H4 (cell line): Measurements from ENCODE around the gene TSPAN15. TPM values are rescaled to one million over a fixed set of nuclear protein-coding genes. Genes with fewer than 3 reads are reported as not detected.

Source experiments
- DNase-seq: peaks from one replicate; pipeline ENCODE4 v3.0.0-alpha.2; 2015; ENCODE audit warnings: low spot score
- total RNA-seq: library from RNA; depleted of rRNA; stranded (reverse); fragments of >200 nt; shearing (Covaris generic); gene quantifications from 2 replicates; pipeline ENCODE4 v1.2.3, GENCODE V29; 2014

TSPAN15 gene
- total RNA-seq, 1 experiment from 2014 or later = not detected

DNA sequence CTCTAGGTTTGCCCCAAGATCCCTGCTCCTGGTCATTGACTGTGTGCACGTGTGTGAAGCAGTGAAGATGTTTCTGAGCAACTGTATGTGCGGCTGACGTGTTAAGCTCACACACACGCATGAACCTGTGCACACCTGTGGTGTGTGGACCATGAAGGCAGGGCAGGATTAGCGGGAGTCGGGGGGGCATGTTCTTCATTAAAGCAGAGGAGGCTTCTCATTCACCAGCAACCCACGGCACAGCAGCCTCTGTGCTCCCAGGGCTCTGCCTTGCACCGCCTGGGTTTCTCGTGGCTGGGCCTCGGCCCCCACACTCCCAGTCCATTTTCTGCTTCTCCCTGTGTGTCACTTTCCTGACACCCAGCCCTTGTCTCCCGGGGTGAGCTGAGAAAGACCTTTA is 33.7 kb upstream of the TSPAN15 start:
- DNase-seq = no peak

DNA sequence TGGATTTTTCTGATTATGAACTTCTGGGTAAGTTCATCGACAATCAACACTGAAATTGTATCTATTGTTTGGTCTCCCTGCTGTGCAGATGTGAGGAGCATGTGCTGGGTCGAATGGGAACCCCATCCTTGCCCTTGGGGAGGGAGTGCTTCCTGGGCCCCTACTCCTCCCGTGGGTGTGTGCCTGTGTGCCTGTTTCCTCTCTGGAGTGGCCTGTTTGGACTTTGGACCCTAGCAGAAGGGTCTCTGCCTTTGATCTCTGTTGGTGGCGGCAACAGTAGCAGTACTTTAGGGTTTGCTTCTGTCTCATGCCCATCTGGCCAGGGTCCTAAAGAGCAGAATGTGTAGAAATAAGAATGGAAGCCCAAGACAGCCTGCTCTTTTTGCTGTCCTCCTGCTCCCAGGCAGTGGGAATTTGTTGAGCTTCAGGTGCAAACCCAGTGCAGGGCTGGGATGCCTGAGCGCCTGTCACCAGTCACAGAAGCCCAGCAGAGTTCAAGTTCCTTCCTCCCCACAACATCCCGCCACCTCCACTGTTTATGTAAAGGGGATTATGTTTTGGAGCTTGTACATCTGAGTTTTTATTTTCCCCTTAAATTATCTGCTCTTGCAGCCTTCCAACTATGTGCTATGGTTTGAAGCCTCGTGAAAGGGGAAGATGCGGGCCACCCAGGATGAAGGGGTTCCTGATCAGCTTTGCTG is 33.1 kb upstream of the TSPAN15 start:
- no peak for DNase-seq

DNA sequence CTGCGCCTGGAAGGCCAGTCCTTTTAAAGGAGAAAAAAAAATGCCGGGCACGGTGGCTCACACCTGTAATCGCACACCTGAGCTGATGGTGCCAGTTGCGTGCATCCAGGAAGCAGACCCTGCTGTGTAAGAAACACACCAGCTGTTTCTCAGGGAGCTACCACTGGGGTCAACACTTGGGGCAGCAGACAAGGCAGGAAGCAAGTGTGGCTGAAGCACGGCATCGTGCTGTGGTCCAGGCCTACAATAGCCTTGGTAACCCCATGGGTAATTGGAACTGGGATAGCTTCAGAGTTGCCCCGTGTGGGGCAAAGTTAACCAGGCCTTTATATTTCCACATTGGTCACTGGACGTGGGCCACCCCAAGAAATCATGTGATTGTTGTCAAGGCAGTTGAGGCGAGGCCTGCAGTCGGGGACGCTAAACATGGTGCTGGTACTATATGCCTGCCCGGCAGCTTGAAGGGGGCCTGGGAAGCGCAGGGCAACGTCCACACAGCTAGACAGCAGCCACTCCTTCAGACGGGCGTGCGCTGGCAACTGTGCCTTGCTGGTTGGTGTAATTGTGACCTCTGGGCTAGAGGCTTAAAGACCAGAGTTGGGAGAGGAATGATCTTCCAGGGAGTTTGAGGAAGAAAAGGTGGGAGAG is 32.0 kb upstream of the TSPAN15 start:
- DNase-seq = no peak

DNA sequence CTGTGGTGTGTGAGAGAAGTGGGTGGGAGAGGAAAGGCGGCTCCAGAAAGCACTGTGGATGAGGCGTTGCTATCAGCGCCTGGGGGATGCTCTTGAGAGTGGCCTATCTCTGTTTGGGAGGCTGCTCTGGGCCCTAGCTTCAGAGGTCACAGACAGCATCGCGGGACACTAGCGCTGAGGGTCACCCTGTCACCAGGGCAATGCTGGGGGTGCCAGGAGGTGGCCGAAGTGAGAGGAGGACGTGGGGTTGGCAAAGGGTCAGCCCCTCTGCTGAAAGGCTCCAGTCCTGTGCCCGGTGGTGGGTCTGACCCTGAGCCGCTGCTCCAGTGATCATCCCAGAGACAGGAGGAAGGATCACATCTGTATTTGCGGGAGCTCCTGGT is 31.5 kb upstream of the TSPAN15 start:
- DNase-seq = no peak

DNA sequence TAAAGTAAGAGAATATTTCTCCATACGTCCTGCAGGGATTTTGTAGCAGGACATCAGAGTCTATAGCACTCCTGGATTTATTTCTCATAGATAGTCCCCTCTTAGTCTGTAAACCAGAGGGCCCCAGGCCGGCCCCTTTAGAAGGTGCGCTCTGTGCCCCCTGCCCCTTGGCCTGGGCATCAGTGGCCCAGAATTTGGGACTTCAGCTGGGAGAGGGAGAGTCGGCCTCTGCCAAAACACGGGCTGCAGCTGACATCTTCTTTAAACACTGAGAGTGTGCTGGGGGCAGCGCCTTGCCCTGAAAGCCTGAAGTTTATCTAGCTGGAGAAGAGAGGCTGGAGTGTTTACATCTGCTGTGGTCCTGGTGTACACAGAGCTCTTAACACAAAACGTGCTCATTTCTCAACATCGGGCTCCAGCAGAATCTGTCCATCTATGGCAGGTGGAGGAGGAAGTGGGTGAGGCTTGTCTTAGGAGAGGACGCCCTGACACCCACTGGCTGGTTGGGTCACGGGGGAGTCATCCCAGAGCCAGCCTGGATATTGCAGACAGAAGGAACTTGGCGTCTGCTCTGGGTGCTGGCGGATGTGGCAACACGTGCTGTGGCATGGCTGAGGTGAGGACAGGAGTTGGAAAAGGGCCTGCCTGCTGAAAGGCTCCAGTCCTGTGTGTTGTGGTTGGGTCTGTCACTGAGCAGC is 29.5 kb upstream of the TSPAN15 start:
- DNase-seq = peak; percentile 29

DNA sequence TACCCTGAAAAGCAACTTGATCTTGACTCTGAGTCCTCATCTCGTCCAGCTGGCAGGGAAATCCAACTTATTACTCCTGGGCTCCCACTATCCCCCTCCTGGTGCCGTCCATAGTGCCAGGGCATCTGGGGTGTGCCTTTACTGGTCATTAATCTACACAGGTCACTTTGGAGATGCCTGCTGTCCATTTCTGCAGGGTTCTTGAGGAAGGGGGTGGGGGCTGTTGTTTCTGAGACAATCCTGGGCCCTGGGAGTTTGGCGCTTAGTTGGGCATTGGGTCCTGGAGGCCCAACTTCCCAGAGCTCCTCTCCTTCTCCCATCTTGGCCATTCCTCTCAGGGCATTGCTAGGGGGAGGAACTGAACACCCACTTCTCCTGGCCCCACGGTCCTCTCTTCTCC is 28.6 kb upstream of the TSPAN15 start:
- no peak for DNase-seq

DNA sequence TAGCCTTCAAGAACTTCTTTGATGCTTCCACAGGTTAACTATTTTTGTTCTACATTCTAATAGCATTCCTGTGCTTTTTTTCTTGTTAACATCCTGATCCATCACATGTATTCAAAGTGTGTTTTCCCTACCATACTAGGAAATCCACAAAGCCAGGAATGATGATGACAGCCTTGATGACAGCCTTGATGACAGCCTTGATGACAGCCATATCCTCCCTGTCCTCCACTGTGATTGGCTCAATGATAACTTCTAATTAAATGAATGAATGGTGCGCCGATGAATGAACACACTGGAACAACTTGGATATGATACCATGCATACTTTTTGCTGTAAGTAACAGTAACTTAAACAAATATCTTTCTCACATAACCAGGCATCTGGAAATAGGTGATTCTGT is 26.2 kb upstream of the TSPAN15 start:
- DNase-seq = no peak

DNA sequence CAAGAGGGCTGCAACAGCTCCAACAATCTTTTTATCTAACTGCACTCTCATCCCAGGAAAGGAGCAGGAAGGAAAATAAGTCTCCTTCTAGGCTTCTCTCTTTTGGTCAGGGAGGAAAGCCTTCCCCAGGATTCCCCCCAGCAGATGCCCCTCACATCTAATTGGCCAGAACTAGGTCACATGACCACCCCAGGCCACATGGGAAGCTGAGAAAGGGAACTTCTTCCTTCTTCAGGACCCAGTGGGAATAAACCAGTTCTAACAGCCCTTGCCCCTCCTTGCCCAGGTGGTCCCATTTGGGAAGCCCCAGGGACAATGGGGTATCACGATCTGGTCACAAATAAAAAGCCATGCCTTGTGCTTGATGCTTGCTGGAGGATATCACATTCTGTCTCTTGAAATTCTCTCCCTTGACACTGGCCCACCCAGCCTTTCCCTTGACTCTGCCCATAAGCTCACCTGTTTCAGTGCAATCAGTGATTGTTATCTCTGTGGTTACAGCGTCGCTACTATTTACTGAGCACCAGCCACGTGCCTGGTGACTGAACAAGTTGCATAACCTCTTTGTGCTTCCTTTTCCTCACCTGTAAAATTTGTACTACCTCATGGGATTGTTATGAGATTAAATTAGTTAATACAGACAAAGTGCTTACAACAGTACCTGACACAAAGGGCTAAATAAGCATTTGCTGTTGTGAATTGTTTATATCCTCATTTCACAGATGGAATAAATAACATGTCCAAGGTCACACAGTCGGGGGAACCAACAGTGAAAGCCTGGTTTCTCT is 25.6 kb upstream of the TSPAN15 start:
- no peak for DNase-seq

DNA sequence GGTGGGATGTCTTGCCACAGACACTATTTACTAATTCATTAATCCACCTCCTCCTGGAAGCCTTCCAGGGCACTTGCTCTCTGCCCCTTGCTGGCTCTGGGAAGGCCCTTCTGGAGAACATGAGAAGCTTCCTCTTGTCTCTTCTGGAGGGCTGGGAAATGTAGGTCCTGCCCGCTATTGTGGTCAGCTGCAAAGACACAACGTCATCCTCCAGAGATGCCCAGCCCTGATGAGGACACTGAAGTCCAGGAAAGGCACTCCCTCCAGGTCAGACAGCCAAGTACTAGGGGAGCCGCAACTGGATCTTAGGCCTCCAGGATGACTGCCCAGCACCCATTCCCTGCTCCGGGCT is 24.9 kb upstream of the TSPAN15 start:
- DNase-seq = no peak

DNA sequence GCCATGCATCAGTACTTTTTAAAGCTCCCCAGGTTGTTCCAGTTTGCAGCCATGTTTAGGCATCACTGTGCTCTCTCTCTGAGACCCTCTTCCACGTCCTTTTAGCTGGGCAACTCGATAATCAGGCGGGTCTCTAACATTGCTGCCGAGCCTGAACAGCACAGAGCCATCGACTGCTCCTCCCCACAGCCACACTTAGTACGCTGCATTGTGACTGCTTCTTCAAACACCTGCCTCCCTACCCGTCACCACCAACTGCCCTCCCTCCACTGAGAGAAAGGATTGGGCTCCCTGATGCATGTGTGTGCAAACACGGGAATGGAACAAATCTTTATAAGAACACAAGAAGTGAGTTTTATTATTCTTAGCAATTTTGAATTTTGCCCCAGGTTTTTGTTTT is 23.1 kb upstream of the TSPAN15 start:
- DNase-seq = no peak

DNA sequence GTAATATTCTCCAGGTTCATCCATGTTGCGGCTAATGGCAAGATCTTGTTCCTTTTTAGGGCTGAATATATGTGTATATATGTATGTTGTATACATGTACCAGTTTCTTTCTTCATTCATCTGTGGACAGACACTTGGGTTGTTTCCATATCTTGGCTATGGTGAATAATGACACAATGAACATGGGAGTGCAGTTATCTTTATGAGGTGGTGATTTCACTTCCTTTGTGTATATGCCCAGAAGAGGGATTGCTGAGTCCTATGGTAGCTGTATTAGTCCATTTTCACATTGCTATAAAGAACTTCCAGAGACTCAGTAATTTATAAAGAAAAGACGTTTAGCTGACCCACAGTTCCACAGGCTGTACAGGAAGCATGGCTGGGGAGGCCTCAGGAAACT is 17.1 kb upstream of the TSPAN15 start:
- DNase-seq = no peak

DNA sequence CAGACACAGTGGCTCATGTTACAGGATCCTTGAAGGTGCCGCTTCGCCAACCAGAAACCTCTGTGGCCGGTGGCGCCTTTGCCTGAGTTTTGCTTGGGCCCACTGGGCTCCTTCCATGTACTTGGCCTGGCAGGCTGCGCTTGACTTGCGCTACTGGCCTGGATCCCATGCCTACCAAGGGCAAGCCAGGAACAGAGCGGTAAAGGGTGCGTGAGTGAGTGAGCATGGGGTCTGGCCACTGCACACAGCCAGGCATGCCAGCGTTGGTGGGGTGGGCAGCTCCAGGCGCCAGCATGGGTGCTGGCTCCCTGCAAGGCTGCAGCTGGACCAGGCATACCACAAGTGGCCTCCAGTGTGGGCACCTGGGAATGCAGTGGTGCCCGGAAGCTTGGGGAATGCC is 16.3 kb upstream of the TSPAN15 start:
- no peak for DNase-seq

DNA sequence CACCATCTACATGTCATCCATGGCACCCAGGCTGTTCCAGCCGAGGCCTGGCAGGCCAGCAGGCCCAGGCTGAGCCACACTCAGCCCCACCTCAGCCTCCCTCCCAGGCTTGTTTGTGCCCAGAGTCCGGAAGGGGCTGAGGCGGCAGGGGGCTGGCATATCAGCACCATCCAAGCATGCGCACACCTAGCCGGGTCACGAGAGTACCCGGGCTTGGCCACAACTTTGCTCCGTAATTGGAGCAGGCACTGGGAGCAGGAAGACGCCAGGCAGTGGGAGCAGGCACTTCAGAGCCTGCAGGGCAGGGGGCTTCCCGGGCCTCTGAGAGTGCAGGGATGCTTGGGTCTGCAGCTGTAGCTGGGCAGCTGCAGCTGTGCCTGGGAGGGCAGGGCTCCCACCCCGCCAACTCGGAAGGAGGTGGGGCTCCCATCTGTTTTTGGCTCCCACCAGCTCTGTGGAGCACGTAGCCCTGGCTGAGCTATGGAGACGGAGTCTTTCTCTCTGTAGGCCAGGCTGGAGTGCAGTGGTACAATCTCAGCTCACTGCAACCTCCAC is 15.2 kb upstream of the TSPAN15 start:
- DNase-seq = no peak

DNA sequence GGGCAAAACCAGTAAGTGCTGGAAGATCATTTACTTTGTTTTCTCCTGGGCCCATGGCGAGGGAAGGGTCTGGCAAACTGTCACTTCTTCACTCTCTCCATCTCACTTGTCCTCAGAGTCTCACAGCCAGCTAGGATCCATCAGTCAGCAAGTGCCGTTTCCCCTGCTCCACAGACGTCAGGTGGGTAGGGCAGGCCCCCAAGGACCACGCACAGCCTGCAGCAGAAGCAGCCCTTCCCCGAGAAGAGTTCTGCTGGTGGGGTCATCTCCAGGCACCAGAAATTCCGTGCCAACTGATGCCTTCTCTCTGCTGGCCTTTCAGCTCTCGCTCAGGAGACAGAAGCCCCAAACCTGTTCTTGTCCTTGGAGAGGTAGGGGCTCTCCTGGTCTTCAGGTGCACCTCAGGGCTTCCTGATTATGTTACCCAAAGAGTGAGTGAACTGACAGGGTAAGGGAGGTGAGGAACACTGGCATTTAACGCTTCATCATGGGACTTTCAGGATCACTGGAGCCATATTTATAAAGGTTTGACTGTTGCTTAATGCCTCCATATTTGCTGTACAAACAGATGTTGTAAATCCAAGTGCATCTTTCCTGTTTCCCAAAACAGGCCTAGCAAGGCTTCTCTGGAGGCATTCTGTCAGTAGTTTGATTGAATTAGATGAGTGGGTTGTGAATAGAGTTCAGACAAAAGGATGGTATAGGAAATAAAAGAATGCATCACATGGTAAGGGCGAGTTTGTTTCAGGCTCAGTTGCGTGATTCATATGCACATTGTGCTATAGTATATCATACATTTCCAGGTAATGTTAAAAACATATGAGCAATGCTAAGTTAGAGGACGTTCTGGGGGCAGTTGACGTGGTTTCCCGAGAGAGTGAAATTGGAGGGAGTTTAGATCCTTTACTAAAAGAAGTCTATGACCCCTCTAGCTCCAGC is 13.7 kb upstream of the TSPAN15 start:
- DNase-seq = no peak

DNA sequence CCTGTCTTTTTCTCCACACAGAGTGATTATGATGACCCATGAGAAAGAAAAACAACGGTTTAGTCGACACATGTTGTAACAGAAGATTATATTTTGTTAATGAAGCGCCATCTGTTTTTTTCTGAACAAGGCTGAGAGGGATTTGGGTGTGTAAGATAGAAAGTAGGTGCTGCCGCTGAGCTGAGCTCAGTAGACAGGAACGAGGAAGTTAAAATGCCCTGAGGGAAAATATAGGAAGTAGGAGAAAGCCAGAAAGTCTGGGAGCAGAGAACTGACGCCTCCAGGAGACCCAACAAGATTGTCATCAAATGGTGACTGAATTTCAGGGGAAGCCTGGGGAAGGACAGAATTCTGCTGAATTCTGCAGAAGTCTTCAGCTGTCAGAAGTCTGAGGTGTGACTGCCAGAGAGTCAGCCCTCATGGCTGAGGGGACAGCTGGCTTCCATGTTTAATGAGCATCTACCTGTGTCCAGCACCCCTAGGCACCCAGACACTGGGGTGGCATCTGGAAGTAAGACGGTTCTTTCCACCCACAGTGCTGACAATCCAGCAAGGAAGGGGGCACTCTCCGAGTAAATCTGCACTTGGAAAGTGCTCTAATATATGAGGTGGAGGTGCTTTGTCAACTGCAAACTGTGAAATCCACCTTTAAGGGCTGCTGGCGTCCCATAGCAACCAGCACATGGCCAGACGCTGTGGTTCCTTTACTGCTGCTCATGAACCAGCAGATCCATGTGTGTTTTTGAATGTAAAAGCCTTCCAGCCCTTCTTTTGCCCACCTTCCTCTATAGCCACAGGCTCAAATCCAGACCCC is 12.5 kb upstream of the TSPAN15 start:
- DNase-seq = peak; percentile 57

DNA sequence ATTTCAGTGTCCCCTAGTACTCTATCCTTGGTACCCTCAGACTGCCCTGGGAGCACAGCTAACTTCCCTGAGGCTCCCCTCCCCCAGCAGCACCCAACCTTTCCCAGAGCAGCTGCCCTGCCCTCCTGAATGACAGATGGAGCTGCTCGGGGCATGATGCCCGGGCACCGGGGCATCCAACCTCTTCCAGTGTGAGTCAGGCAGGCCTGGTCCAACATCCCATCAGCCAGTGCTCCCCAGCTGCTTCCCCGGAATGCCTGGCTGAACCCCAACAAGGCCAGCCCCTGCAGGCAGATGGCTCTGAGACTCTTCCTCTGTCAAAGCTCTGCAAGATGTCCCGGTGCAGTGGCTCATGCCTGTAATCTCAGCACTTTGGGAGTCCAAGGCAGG is 11.9 kb upstream of the TSPAN15 start:
- DNase-seq = peak; percentile 47

DNA sequence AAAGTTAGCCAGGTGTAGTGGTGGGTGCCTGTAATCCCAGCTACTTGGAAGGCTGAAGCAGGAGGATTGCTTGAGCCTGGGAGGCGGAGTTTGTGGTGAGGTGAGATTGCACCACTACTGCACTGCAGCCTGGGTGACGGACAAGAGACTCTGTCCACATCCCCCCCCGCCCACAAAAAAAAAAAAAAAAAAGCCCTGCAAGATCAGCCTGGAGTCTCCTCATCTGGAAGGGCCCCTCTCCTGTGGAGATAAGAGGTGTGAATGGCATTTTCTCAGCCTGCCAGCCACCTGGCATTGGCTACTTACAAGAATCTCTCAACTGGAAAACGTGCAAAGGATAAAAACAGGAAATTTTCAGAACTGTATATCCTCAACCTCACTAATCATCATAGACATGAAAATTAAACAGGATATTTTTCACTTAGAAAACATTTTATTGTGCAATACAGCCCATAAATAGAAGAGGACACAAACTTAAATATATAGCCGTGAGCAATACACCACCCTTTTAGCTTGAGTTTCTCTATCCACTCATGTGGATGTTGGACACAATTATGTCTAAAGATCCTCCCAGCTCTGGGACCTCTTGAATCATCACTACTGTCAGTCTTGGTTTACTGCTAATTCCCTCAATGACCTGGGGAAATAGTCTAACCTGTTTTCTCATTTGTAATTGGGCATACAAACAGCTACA is 11.3 kb upstream of the TSPAN15 start:
- DNase-seq = peak; percentile 83

DNA sequence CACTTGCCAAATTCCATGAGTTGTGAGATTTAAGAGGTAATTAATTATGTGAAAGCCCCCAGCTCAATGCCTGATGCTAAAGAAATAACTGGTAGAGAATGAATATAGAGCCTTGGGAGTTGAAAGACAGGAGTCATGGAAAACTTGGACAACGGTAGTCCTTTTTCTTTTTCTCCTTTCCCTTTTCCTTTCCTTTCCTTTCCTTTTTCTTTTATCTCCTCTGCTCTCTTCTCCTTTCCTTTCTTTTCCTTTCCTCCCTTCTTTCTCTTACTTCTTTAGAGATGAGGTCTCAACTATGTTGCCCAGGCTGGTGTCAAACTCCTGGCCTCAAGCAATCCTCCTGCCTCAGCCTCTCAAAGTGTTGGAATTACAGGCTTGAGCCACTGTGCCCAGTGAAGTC is 7.9 kb upstream of the TSPAN15 start:
- DNase-seq = no peak

DNA sequence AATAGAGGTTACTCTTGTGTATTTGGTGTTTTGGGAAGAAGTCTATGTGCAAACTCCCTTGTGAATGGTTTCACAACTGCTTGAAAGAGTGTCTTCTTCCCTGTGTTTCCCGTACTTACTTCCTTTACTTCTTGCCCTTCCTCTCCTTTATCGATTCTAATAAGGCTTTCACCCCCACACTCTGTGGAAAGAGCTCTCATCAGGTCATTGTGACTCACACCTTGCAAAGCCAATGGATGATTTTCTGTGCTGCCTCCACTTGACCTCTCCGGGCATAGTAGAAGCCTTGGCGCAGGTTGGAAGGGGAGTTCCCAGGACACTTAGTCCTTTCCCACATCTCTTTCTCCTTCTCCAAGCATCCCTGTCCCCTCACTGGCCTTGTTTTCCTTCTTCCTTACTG is 6.2 kb upstream of the TSPAN15 start:
- no peak for DNase-seq

DNA sequence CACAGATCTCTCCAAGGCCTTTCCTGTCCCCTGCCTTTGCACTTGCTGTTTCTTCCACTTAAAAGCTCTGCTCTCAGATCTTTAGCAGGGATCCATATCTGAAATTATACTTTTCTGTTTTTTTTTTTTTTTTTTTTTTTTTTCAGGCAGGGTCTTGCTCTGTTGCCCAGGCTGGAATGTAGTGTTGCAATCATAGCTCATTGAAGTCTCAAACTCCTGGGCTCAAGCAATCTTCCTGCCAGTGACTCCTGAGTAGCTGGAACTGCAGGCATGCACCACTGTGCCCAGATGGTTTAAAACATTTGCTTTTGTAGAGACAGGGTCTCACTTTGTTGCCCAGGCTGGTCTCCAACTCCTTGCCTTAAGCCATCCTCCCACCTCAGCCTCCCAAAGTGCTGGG is 5.0 kb upstream of the TSPAN15 start:
- no peak for DNase-seq
